ENCODE data around the gene PGLYRP2. TPM values are rescaled to one million over a fixed set of nuclear protein-coding genes. Genes with fewer than 3 reads are reported as not detected.

The PGLYRP2 gene
- total and polyA plus RNA-seq, 2 donors (not counting 3 experiments of a cell fraction or from before 2014, with no cell fraction given): 0.03 to 0.18 TPM

- H3K27me3 ChIP-seq (ENCODE audit: control insufficient read depth in 2 of 2, insufficient read depth in 2 of 2, low read length in 2 of 2): no peaks in the 10 kb centered on the region
- H3K27ac ChIP-seq (ENCODE audit: insufficient read depth, low read depth, low read length): no peak within 1 kb of the TSS
- peak within 1 kb of the TSS in 2 of 3 experiments; percentile 9 to 64 for H3K4me3 ChIP-seq (replicated peaks in 1 of 3; ENCODE audit: insufficient read depth in 1 of 3, low read depth in 1 of 3, low read length in 3 of 3)
- TF ChIP-seq, protein P1, sequence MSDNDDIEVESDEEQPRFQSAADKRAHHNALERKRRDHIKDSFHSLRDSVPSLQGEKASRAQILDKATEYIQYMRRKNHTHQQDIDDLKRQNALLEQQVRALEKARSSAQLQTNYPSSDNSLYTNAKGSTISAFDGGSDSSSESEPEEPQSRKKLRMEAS (IDR thresholded peaks at IDR 0.05; ENCODE audit: insufficient read depth, insufficient read length): no peak
- no peak for TF ChIP-seq EZH2 (IDR thresholded peaks at IDR 0.05; ENCODE audit: borderline replicate concordance, low read depth, low read length, severe bottlenecking)
- no peak for TF ChIP-seq MYC (IDR thresholded peaks at IDR 0.05; ENCODE audit: low read depth, low read length)
- TF ChIP-seq POLR2AphosphoS5 (IDR thresholded peaks at IDR 0.05; ENCODE audit: insufficient read depth, low read depth, low read length): peak; percentile 38
- TF ChIP-seq CTCF (IDR thresholded peaks at IDR 0.05; ENCODE audit: extremely low read depth in 1 of 2, insufficient read depth in 1 of 2, low read depth in 1 of 2, low read length in 2 of 2): no peak
- no peak for TF ChIP-seq FOS (IDR thresholded peaks at IDR 0.05; ENCODE audit: borderline replicate concordance, insufficient read depth, low read length)
- CTCF ChIA-PET: interaction anchor here (1.5 to 3.4 kb wide), 2 partner anchors 17 to 18 kb away, joined by 3 to 29 read pairs; no protein-coding TSS in a partner anchor
- no TSS peak for BruUV-seq (replicated peaks)
- H3K36me3 ChIP-seq (ENCODE audit: control insufficient read depth in 2 of 2, extremely low read depth in 1 of 2, insufficient read depth in 2 of 2, low read length in 2 of 2): no peaks in the 10 kb centered on the region
- peak; percentile 56 for DNase-seq (ENCODE audit: low read depth, low spot score)
- intact Hi-C loops (cut with micrococcal nuclease): no loop called here
- dilution Hi-C loops (cut with MboI; ENCODE audit: extremely low pct_ligation_motif_present, low sequenced_read_pairs): no loop called here
- peak within 1 kb of the TSS; percentile 41 for H2AFZ ChIP-seq (ENCODE audit: low read depth, low read length)
- H3K9me3 ChIP-seq (replicated peaks; ENCODE audit: control insufficient read depth, insufficient read depth, low read length): no peaks in the 10 kb centered on the region
- H3K9me1 ChIP-seq (replicated peaks; ENCODE audit: control insufficient read depth, extremely low read depth, insufficient read depth, low read length): no peaks in the 10 kb centered on the region
- peak; percentile 37 for FAIRE-seq
- POLR2A ChIA-PET: no interaction called here
- no peaks in the 10 kb centered on the region for H4K20me1 ChIP-seq (replicated peaks; ENCODE audit: control insufficient read depth, extremely low read depth, insufficient read depth, low read length)
- peak within 1 kb of the TSS; percentile 53 for H3K4me2 ChIP-seq (ENCODE audit: insufficient read depth, low read length)
- H3K79me2 ChIP-seq (ENCODE audit: control insufficient read depth, insufficient read depth, low read length): no peaks in the 10 kb centered on the region
- H3K4me1 ChIP-seq (ENCODE audit: control insufficient read depth, extremely low read depth, insufficient read depth, low read length): peaks cover 17% of the 10 kb centered on the region
- H3K9ac ChIP-seq (replicated peaks; ENCODE audit: extremely low read depth, insufficient read depth, low read length): no peak within 1 kb of the TSS
These were observed 29.4 kb downstream of the PGLYRP2 start, which contains the start of gene WIZ for GRCh38 chr19:15449620-15450527. TSS of gene WIZ (minus strand) at chr19:15449956. CDS start at chr19:15448307, 1,649 bp downstream.
